Right lobe of liver (tissue), 6 donors: ENCODE data around the gene CNOT4. TPM values are rescaled to one million over a fixed set of nuclear protein-coding genes. Genes with fewer than 3 reads are reported as not detected.

Experiments used
- ATAC-seq, 4 donors: fragments of 200-7000 bp; cut with Tn5 transposase; one replicate each; pipeline ENCODE4 v1.9.1; 2020; ENCODE audit warnings: mild to moderate bottlenecking in 4 of 4, moderate library complexity in 4 of 4
- DNase-seq, 3 donors: peaks; one replicate each; pipeline ENCODE4 v3.0.0-alpha.2; 2020
- H3K27ac ChIP-seq, 3 donors: fragments of 200-600 bp; one replicate each; pipeline ENCODE4 v1.8.0; 2022
- H3K27me3 ChIP-seq, 2 donors: fragments of 200-600 bp; one replicate each; pipeline ENCODE4 v1.8.0; 2022
- H3K36me3 ChIP-seq, 4 donors: fragments of 200-600 bp; sonication (generic) in 1 of 4; one replicate each; pipeline versions ENCODE4 v1.5.1 to v1.8.0; 2017 to 2022; ENCODE audit warnings: control low read depth in 1 of 4
- H3K4me1 ChIP-seq, 4 donors: fragments of 200-600 bp; sonication (generic) in 1 of 4; one replicate each; pipeline versions ENCODE4 v1.5.1 to v1.8.0; 2017 to 2022; ENCODE audit warnings: control low read depth in 1 of 4
- H3K4me3 ChIP-seq, 3 donors: fragments of 200-600 bp; one replicate each; pipeline ENCODE4 v1.8.0; 2022
- H3K9me3 ChIP-seq, 4 donors: fragments of 200-600 bp; sonication (generic) in 1 of 4; one replicate each; pipeline versions ENCODE4 v1.5.1 to v1.8.0; 2017 to 2022; ENCODE audit warnings: control low read depth in 1 of 4
- POLR2A ChIP-seq: fragments of 450-650 bp; IDR thresholded peaks from one replicate; pipeline ENCODE4 v1.6.1; 2017; ENCODE audit warnings: antibody characterized with exemption, mild to moderate bottlenecking
- WGBS: methylation state at CpG from one replicate; pipeline ENCODE4 v1.1.6; 2018; ENCODE audit warnings: low coverage, low lambda C conversion rate; ENCODE audit not compliant: insufficient coverage; ENCODE audit errors: missing lambda C conversion rate; 5-methylcytosine and 5-hydroxymethylcytosine counted together
- intact Hi-C, 2 donors: fragments of 100-400 bp; cut with DNase I; formaldehyde crosslinking; loops; one replicate each; pipeline versions ENCODE4 v1.11.2 to v1.14.1; 2022
- total RNA-seq, 6 experiments: library from RNA; depleted of rRNA in 2 of 6; stranded (reverse); fragments of >200 nt in 2 of 6; fragmentation: NEBNext Ultra II Directional in 3 of 6; extraction: Animal tissue kit (Norgen Biotek cat#: 25700) in 3 of 6; gene quantifications; one replicate each; pipeline versions ENCODE4 v1.1.0 to v1.2.4, GENCODE V29; 2016 to 2023
- TF ChIP-seq, protein P1 (sequence below), 4 donors: fragments of 200-600 bp in 3 of 4; fragments of 450-650 bp in 1 of 4; IDR thresholded peaks; one replicate each; pipeline versions ENCODE4 v1.5.1 to v1.8.0; 2016 to 2022; ENCODE audit warnings: antibody characterized with exemption in 4 of 4, mild to moderate bottlenecking in 2 of 4
- donor health status: DM: no; HTN: yes; CAD: no.
- donor health status: DM: no; HTN: no; CAD: no.
- donor health status: DM: no; HTN: no; CAD: no.
- donor health status: DM: no; HTN: yes; CAD: no.
- donor health status: DM: no; HTN: yes; CAD: no.

Gene CNOT4
- total RNA-seq, 6 experiments from 2014 or later: 9.1 to 14.1 (median 11.0) TPM

DNA sequence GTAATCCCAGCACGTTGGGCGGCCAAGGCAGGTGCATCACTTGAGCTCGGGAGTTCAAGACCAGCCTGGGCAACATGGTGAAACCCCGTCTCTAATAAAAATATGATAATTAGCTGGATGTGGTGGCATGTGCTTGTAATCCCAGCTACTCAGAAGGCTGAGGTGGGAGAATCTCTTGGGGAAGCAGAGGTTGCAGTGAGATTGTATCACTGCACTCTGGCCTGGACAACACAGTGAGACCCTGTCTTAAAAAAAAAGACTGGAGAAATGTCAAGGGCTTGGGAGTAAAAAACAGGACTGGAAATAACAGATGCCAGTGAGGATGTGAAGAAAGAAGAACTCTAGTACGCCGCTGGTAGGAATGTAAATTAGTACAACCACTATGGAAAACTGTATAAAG lies 31.1 kb upstream of the CNOT4 start:
- TF ChIP-seq, protein P1, sequence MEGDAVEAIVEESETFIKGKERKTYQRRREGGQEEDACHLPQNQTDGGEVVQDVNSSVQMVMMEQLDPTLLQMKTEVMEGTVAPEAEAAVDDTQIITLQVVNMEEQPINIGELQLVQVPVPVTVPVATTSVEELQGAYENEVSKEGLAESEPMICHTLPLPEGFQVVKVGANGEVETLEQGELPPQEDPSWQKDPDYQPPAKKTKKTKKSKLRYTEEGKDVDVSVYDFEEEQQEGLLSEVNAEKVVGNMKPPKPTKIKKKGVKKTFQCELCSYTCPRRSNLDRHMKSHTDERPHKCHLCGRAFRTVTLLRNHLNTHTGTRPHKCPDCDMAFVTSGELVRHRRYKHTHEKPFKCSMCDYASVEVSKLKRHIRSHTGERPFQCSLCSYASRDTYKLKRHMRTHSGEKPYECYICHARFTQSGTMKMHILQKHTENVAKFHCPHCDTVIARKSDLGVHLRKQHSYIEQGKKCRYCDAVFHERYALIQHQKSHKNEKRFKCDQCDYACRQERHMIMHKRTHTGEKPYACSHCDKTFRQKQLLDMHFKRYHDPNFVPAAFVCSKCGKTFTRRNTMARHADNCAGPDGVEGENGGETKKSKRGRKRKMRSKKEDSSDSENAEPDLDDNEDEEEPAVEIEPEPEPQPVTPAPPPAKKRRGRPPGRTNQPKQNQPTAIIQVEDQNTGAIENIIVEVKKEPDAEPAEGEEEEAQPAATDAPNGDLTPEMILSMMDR (IDR thresholded peaks at IDR 0.05): no peak
- no peak for TF ChIP-seq POLR2A
- ATAC-seq (no peak), DNase-seq (no peak)
- WGBS: 95% methylated on average over 6 of the region's 6 CpGs
- intact Hi-C loops: no loop called here
- Histone ChIP-seq H3K4me1 (no peaks in the 10 kb centered on the region), H3K27me3 (no peaks in the 10 kb centered on the region), H3K27ac (no peak overlapping the region), H3K36me3 (no peaks in the 10 kb centered on the region), H3K4me3 (no peak overlapping the region), H3K9me3 (no peaks in the 10 kb centered on the region)

DNA sequence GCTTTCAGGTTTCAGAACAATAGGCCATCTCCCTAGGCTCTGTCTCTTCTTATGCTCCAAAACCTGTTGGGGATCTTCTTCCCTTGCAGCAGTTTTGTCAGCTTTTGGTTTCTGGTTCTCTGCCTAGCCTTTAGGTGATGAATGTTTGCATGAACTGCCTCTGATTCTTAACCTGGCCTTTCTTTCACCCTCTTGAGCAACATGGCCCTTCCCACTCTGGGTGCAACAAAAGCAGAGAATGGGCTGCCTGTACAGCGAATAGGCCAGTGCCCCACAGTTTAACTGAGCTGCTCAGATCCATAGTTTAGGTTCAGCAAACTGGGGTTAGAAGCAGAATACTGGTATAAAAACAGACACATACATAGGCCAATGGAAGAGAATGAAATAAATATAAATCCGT lies 29.7 kb upstream of the CNOT4 start:
- Histone ChIP-seq H3K27me3 (no peaks in the 10 kb centered on the region), H3K4me1 (no peaks in the 10 kb centered on the region), H3K4me3 (no peak overlapping the region), H3K9me3 (no peaks in the 10 kb centered on the region), H3K27ac (no peak overlapping the region), H3K36me3 (no peaks in the 10 kb centered on the region)
- intact Hi-C loops: no loop called here
- no peak for DNase-seq
- TF ChIP-seq POLR2A: no peak
- TF ChIP-seq, protein P1 (IDR thresholded peaks at IDR 0.05): no peak
- peak in 1 of 4 donors; percentile 58 for ATAC-seq
- WGBS: 73% methylated on average over 2 of the region's 2 CpGs

DNA sequence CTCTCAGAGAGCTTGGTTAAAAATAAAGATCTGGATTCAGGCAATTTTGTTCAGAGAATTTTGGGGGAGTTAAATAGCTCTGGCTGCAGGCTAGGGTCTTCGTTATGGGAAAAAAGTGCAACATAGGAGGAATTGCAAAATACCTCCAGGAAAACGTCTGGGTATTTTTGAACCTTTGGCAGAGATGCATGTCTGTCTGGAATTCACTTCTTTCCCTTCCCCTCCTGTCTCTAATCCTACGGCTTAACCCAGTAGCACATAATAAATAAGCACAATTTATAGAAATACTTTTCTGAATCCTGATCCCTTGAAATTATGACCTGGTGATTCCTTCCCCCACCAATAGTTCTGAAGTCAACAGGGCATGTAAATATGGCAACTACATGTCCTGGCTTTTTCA lies 28.5 kb upstream of the CNOT4 start:
- ATAC-seq: no peak
- 29% methylated on average over 3 of the region's 3 CpGs for WGBS
- Histone ChIP-seq H3K9me3 (no peaks in the 10 kb centered on the region), H3K27me3 (no peaks in the 10 kb centered on the region), H3K4me3 (no peak overlapping the region), H3K4me1 (no peaks in the 10 kb centered on the region), H3K36me3 (no peaks in the 10 kb centered on the region), H3K27ac (no peak overlapping the region)
- intact Hi-C loops: no loop called here
- no peak for DNase-seq
- no peak for TF ChIP-seq POLR2A
- TF ChIP-seq, protein P1 (IDR thresholded peaks at IDR 0.05): no peak

DNA sequence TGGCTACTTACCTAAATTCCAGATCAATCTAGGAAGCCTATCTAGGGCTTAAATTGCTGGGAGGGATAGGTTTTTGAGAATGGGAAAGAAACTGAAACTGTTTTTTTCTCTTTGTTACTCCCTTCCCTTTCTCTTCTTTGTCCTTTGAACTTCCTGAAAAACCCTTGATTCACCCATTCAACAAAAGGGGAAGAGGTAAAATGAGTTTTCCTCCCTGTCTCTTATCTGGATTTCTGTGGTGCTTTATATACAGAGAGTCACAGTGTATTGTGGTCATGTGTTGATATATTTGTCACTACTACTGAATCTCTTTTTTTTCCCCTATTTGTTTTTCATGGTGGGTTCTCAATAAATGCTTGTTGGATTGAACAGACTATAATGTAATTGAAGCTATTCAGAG lies 28.0 kb upstream of the CNOT4 start:
- DNase-seq (no peak), ATAC-seq (peak in 2 of 4 donors; percentile 23 to 48)
- Histone ChIP-seq H3K9me3 (no peaks in the 10 kb centered on the region), H3K27ac (no peak overlapping the region), H3K4me1 (no peaks in the 10 kb centered on the region), H3K27me3 (no peaks in the 10 kb centered on the region), H3K4me3 (no peak overlapping the region), H3K36me3 (no peaks in the 10 kb centered on the region)
- TF ChIP-seq, protein P1 (IDR thresholded peaks at IDR 0.05): no peak
- no peak for TF ChIP-seq POLR2A
- intact Hi-C loops: no loop called here

DNA sequence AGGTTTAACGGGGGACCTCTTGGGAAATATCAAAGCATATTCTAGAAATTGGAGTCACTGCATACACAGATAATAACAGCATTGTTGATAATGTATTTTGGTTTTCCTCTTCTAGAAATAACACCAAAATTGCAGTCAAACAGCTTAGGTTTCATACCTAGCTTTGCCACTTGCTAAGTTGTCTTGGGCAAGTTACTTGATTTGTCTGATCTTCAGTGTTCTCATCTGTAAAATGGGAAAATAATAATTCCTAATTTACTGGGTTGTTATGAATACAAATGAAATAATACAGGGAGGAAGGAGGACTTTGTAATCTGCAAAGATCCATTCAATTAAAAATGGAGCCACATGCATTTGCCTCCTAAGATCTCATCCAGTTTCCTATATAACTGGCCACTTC lies 27.6 kb upstream of the CNOT4 start:
- DNase-seq (no peak), ATAC-seq (no peak)
- Histone ChIP-seq H3K27me3 (no peaks in the 10 kb centered on the region), H3K36me3 (no peaks in the 10 kb centered on the region), H3K4me3 (no peak overlapping the region), H3K9me3 (no peaks in the 10 kb centered on the region), H3K4me1 (no peaks in the 10 kb centered on the region), H3K27ac (no peak overlapping the region)
- no peak for TF ChIP-seq POLR2A
- TF ChIP-seq, protein P1 (IDR thresholded peaks at IDR 0.05): no peak
- intact Hi-C loops: no loop called here
- 84% methylated on average over 1 of the region's 1 CpG for WGBS
